ENCODE measurements around the gene DCLK1.

DCLK1 gene

GRCh38 chr13:35766663-35767062 lies 364.5 kb downstream of the DCLK1 start:
- no peak overlapping the region for H3K27ac Mint-ChIP-seq
- no peaks in the 10 kb centered on the region for H3K4me1 Mint-ChIP-seq (ENCODE audit: low read depth)

GRCh38 chr13:35765941-35766340 lies 365.2 kb downstream of the DCLK1 start:
- Mint-ChIP-seq H3K36me3 (no peaks in the 10 kb centered on the region), H3K27me3 (no peaks in the 10 kb centered on the region), H3K4me1 (ENCODE audit: low read depth) (no peaks in the 10 kb centered on the region)

More at GRCh38 chr13:35766663-35767062, 364.5 kb downstream of the DCLK1 start:
- Mint-ChIP-seq H3K36me3 (no peaks in the 10 kb centered on the region), H3K4me3 (no peak overlapping the region), H3K9me3 (ENCODE audit: low read depth) (no peaks in the 10 kb centered on the region), H3K27me3 (peaks cover 2% of the 10 kb centered on the region)

GRCh38 chr13:35765366-35765765 lies 365.8 kb downstream of the DCLK1 start:
- H3K27me3 Mint-ChIP-seq: no peaks in the 10 kb centered on the region
- H3K4me3 Mint-ChIP-seq: no peak overlapping the region
- H3K9me3 Mint-ChIP-seq (ENCODE audit: low read depth): no peaks in the 10 kb centered on the region
- no peaks in the 10 kb centered on the region for H3K36me3 Mint-ChIP-seq
- no peaks in the 10 kb centered on the region for H3K4me1 Mint-ChIP-seq (ENCODE audit: low read depth)
- H3K27ac Mint-ChIP-seq: no peak overlapping the region

More at GRCh38 chr13:35765941-35766340, 365.2 kb downstream of the DCLK1 start:
- no peak overlapping the region for H3K27ac Mint-ChIP-seq
- H3K9me3 Mint-ChIP-seq (ENCODE audit: low read depth): no peaks in the 10 kb centered on the region
- no peak overlapping the region for H3K4me3 Mint-ChIP-seq

GRCh38 chr13:35764326-35765015 lies 366.7 kb downstream of the DCLK1 start:
- Mint-ChIP-seq H3K27ac (no peak overlapping the region), H3K4me3 (no peak overlapping the region), H3K9me3 (ENCODE audit: low read depth) (no peaks in the 10 kb centered on the region), H3K36me3 (no peaks in the 10 kb centered on the region), H3K27me3 (no peaks in the 10 kb centered on the region), H3K4me1 (ENCODE audit: low read depth) (no peaks in the 10 kb centered on the region)

GRCh38 chr13:35763782-35764123 lies 367.4 kb downstream of the DCLK1 start:
- no peak overlapping the region for H3K27ac Mint-ChIP-seq
- no peaks in the 10 kb centered on the region for H3K9me3 Mint-ChIP-seq (ENCODE audit: low read depth)
- H3K36me3 Mint-ChIP-seq: no peaks in the 10 kb centered on the region
- no peaks in the 10 kb centered on the region for H3K4me1 Mint-ChIP-seq (ENCODE audit: low read depth)
- H3K4me3 Mint-ChIP-seq: no peak overlapping the region
- no peaks in the 10 kb centered on the region for H3K27me3 Mint-ChIP-seq

GRCh38 chr13:35763060-35763781 lies 368.0 kb downstream of the DCLK1 start:
- H3K9me3 Mint-ChIP-seq (ENCODE audit: low read depth): no peaks in the 10 kb centered on the region
- H3K4me1 Mint-ChIP-seq (ENCODE audit: low read depth): no peaks in the 10 kb centered on the region

GRCh38 chr13:35761440-35762252 lies 369.5 kb downstream of the DCLK1 start:
- Mint-ChIP-seq H3K4me1 (ENCODE audit: low read depth) (no peaks in the 10 kb centered on the region), H3K27ac (no peak overlapping the region), H3K36me3 (no peaks in the 10 kb centered on the region), H3K9me3 (ENCODE audit: low read depth) (no peaks in the 10 kb centered on the region), H3K4me3 (no peak overlapping the region), H3K27me3 (peaks cover 2% of the 10 kb centered on the region)

More at GRCh38 chr13:35763060-35763781, 368.0 kb downstream of the DCLK1 start:
- Mint-ChIP-seq H3K27ac (no peak overlapping the region), H3K27me3 (no peaks in the 10 kb centered on the region), H3K36me3 (no peaks in the 10 kb centered on the region), H3K4me3 (no peak overlapping the region)

GRCh38 chr13:35760735-35761281 lies 370.4 kb downstream of the DCLK1 start:
- Mint-ChIP-seq H3K4me1 (ENCODE audit: low read depth) (no peaks in the 10 kb centered on the region), H3K36me3 (no peaks in the 10 kb centered on the region), H3K27ac (no peak overlapping the region), H3K9me3 (ENCODE audit: low read depth) (no peaks in the 10 kb centered on the region), H3K27me3 (peaks cover 2% of the 10 kb centered on the region), H3K4me3 (no peak overlapping the region)

- Mint-ChIP-seq H3K4me1 (ENCODE audit: low read depth) (no peaks in the 10 kb centered on the region), H3K9me3 (ENCODE audit: low read depth) (peaks cover 10% of the 10 kb centered on the region), H3K27me3 (peaks cover 2% of the 10 kb centered on the region), H3K27ac (no peak overlapping the region), H3K36me3 (no peaks in the 10 kb centered on the region), H3K4me3 (no peak overlapping the region)
Observed at GRCh38 chr13:35747594-35747993, 383.6 kb downstream of the DCLK1 start.

- H3K27ac Mint-ChIP-seq: no peak overlapping the region
- no peak overlapping the region for H3K4me3 Mint-ChIP-seq
- H3K27me3 Mint-ChIP-seq: peaks cover 5% of the 10 kb centered on the region
- H3K9me3 Mint-ChIP-seq (ENCODE audit: low read depth): peaks cover 3% of the 10 kb centered on the region
- no peaks in the 10 kb centered on the region for H3K4me1 Mint-ChIP-seq (ENCODE audit: low read depth)
- peaks cover 3% of the 10 kb centered on the region for H3K36me3 Mint-ChIP-seq
Observed at GRCh38 chr13:35744566-35745178, 386.5 kb downstream of the DCLK1 start.

- Mint-ChIP-seq H3K4me3 (no peak overlapping the region), H3K36me3 (peaks cover 3% of the 10 kb centered on the region), H3K4me1 (ENCODE audit: low read depth) (no peaks in the 10 kb centered on the region), H3K9me3 (ENCODE audit: low read depth) (peaks cover 3% of the 10 kb centered on the region), H3K27ac (no peak overlapping the region), H3K27me3 (peaks cover 5% of the 10 kb centered on the region)
Observed at GRCh38 chr13:35744144-35744543, 387.0 kb downstream of the DCLK1 start.

GRCh38 chr13:35743165-35743564 lies 388.0 kb downstream of the DCLK1 start:
- Mint-ChIP-seq H3K4me1 (ENCODE audit: low read depth) (no peaks in the 10 kb centered on the region), H3K27me3 (peaks cover 4% of the 10 kb centered on the region), H3K27ac (no peak overlapping the region), H3K36me3 (peaks cover 3% of the 10 kb centered on the region), H3K9me3 (ENCODE audit: low read depth) (peaks cover 6% of the 10 kb centered on the region), H3K4me3 (no peak overlapping the region)

GRCh38 chr13:35741657-35742056 lies 389.5 kb downstream of the DCLK1 start:
- peaks cover 4% of the 10 kb centered on the region for H3K27me3 Mint-ChIP-seq
- peaks cover 3% of the 10 kb centered on the region for H3K36me3 Mint-ChIP-seq
- no peaks in the 10 kb centered on the region for H3K4me1 Mint-ChIP-seq (ENCODE audit: low read depth)
- H3K9me3 Mint-ChIP-seq (ENCODE audit: low read depth): peaks cover 6% of the 10 kb centered on the region
- H3K4me3 Mint-ChIP-seq: no peak overlapping the region
- no peak overlapping the region for H3K27ac Mint-ChIP-seq

GRCh38 chr13:35736876-35737275 lies 394.3 kb downstream of the DCLK1 start:
- no peaks in the 10 kb centered on the region for H3K4me1 Mint-ChIP-seq (ENCODE audit: low read depth)
- H3K27ac Mint-ChIP-seq: no peak overlapping the region
- peaks cover under 1% of the 10 kb centered on the region for H3K36me3 Mint-ChIP-seq
- H3K4me3 Mint-ChIP-seq: no peak overlapping the region
- H3K9me3 Mint-ChIP-seq (ENCODE audit: low read depth): peaks cover 3% of the 10 kb centered on the region
- H3K27me3 Mint-ChIP-seq: peaks cover 4% of the 10 kb centered on the region

Measured in activated naive CD8-positive, alpha-beta T cell (primary cell).